ENCODE data around the gene PTP4A2. TPM values are rescaled to one million over a fixed set of nuclear protein-coding genes. Genes with fewer than 3 reads are reported as not detected.

PTP4A2 gene
- total and polyA plus RNA-seq, 2 of the 13 experiments (the other 11 are each of a cell fraction or from before 2014, with no cell fraction given), result 173 to 225 TPM

GRCh38 chr1:31910933-31911332 is 27.2 kb downstream of the PTP4A2 start (continued):
- TF ChIP-seq SALL1 (CRISPR knock-in tag; IDR thresholded peaks at IDR 0.05) (peak; percentile 62; the same call in 1 of the 2 replicates), ADNP (CRISPR knock-in tag; IDR thresholded peaks at IDR 0.05) (no peak), ATF2 (CRISPR knock-in tag; IDR thresholded peaks at IDR 0.05) (peak; percentile 51; the same call in 1 of the 2 replicates), THAP7 (CRISPR knock-in tag; IDR thresholded peaks at IDR 0.05) (no peak), ARID5B (CRISPR knock-in tag; IDR thresholded peaks at IDR 0.05) (peak; percentile 78), SRSF1 (optimal IDR thresholded peaks at IDR 0.05; ENCODE audit: low read depth, low read length) (no peak), EP300 (IDR thresholded peaks at IDR 0.05; ENCODE audit: low read depth in 2 of 2, low read length in 2 of 2) (peak in 1 of 2 experiments; percentile 75; a peak in 1 of 4 replicates), EP300 (CRISPR knock-in tag; IDR thresholded peaks at IDR 0.05; ENCODE audit: borderline replicate concordance) (peak; percentile 37; the same call in 1 of the 2 replicates), FOXA3 (CRISPR knock-in tag; IDR thresholded peaks at IDR 0.05) (peak; percentile 66; the same call in 1 of the 2 replicates), MIER3 (CRISPR knock-in tag; IDR thresholded peaks at IDR 0.05; ENCODE audit: borderline replicate concordance) (peak; percentile 31; the same call in 1 of the 2 replicates), KAT8 (CRISPR knock-in tag; IDR thresholded peaks at IDR 0.05) (peak; percentile 40; the same call in 1 of the 2 replicates), FOXA1 (IDR thresholded peaks at IDR 0.05) (no peak), FOXA1 (CRISPR knock-in tag; IDR thresholded peaks at IDR 0.05) (peak; percentile 54; the same call in 1 of the 2 replicates), ZNF503 (CRISPR knock-in tag; IDR thresholded peaks at IDR 0.05) (no peak), FOXP4 (CRISPR knock-in tag; IDR thresholded peaks at IDR 0.05) (peak; percentile 88), SMAD3 (CRISPR knock-in tag; IDR thresholded peaks at IDR 0.05) (0 out of 2 replicates have a peak, but pooled peaks have one; percentile 21), SP1 (IDR thresholded peaks at IDR 0.05) (no peak), SP1 (CRISPR knock-in tag; IDR thresholded peaks at IDR 0.05) (no peak)

Measured in HepG2 (cell line).